Neural progenitor cell (in vitro differentiated cells): ENCODE data around the gene MYBPHL. TPM values are rescaled to one million over a fixed set of nuclear protein-coding genes. Genes with fewer than 3 reads are reported as not detected.

Experiments used
- DNase-seq: peaks from one replicate; pipeline ENCODE4 v3.0.0-alpha.2; 2016; ENCODE audit warnings: low spot score
- H2AFZ ChIP-seq: fragments of 200-600 bp; sonication (generic); replicated peaks from 2 replicates; pipeline ENCODE4 v1.6.1; 2016; ENCODE audit warnings: antibody characterized with exemption
- H3F3A ChIP-seq: fragments of 200-600 bp; sonication (generic); 2 replicates; pipeline ENCODE4 v1.6.1; 2016; ENCODE audit warnings: antibody characterized with exemption, low read depth
- H3K27ac ChIP-seq: fragments of 200-600 bp; sonication (generic); 2 replicates; pipeline ENCODE4 v1.5.1; 2016; ENCODE audit warnings: mild to moderate bottlenecking
- H3K27me3 ChIP-seq: fragments of 200-600 bp; sonication (generic); 2 replicates; pipeline ENCODE4 v1.6.1; 2016; ENCODE audit warnings: mild to moderate bottlenecking, moderate library complexity
- H3K36me3 ChIP-seq: fragments of 200-600 bp; sonication (generic); 2 replicates; pipeline ENCODE4 v1.5.1; 2016
- H3K4me1 ChIP-seq: fragments of 200-600 bp; sonication (generic); 2 replicates; pipeline ENCODE4 v1.6.1; 2016; ENCODE audit warnings: mixed run types
- H3K4me2 ChIP-seq: fragments of 200-600 bp; sonication (generic); 2 replicates; pipeline ENCODE4 v1.6.1; 2016
- H3K4me3 ChIP-seq: fragments of 200-600 bp; sonication (generic); 2 replicates; pipeline ENCODE4 v1.5.1; 2016
- H3K79me2 ChIP-seq: fragments of 200-600 bp; sonication (generic); 2 replicates; pipeline ENCODE4 v1.6.1; 2016; ENCODE audit warnings: low read depth
- H3K9ac ChIP-seq: fragments of 200-600 bp; sonication (generic); 2 replicates; pipeline ENCODE4 v1.6.1; 2016
- H3K9me3 ChIP-seq: fragments of 200-600 bp; sonication (generic); 2 replicates; pipeline ENCODE4 v1.5.1; 2016; ENCODE audit warnings: low read depth
- H4K20me1 ChIP-seq: fragments of 200-600 bp; sonication (generic); 2 replicates; pipeline ENCODE4 v1.6.1; 2016; ENCODE audit warnings: low read depth
- H3K27ac Mint-ChIP-seq: 3 replicates; pipeline ENCODE4 v1.8.0; 2021; ENCODE audit warnings: mixed read lengths
- H3K27me3 Mint-ChIP-seq: 2 replicates; pipeline ENCODE4 v1.8.0; 2022; ENCODE audit warnings: low read depth, mild to moderate bottlenecking, inconsistent platforms, moderate library complexity, mixed read lengths; ENCODE audit not compliant: insufficient read depth
- H3K36me3 Mint-ChIP-seq: 3 replicates; pipeline ENCODE4 v1.8.0; 2021; ENCODE audit warnings: mixed read lengths
- H3K4me1 Mint-ChIP-seq: 3 replicates; pipeline ENCODE4 v1.8.0; 2021; ENCODE audit warnings: mixed read lengths
- H3K4me3 Mint-ChIP-seq: 3 replicates; pipeline ENCODE4 v1.8.0; 2021; ENCODE audit warnings: mild to moderate bottlenecking, moderate library complexity, mixed read lengths
- H3K9me3 Mint-ChIP-seq: 3 replicates; pipeline ENCODE4 v1.8.0; 2020; ENCODE audit warnings: mixed read lengths
- CTCF ChIP-seq: fragments of 200-600 bp; sonication (generic); IDR thresholded peaks from 2 replicates; pipeline ENCODE4 v1.5.1; 2017; ENCODE audit warnings: antibody characterized with exemption, mild to moderate bottlenecking
- EZH2 ChIP-seq: fragments of 200-600 bp; sonication (generic); IDR thresholded peaks from 2 replicates; pipeline ENCODE4 v1.6.1; 2017; ENCODE audit warnings: antibody characterized with exemption, mild to moderate bottlenecking, moderate library complexity
- EZH2phosphoT487 ChIP-seq: fragments of 200-600 bp; sonication (generic); IDR thresholded peaks from 2 replicates; pipeline ENCODE4 v1.6.1; 2017; ENCODE audit warnings: antibody characterized with exemption
- total RNA-seq: library from RNA; depleted of rRNA; stranded (reverse); fragments of >200 nt; gene quantifications from 2 replicates; pipeline ENCODE4 v1.2.3, GENCODE V29; 2015; ENCODE audit warnings: low replicate concordance

Gene MYBPHL
- total RNA-seq, 1 donor from 2014 or later: not detected

- no peak overlapping the region for H3K27ac ChIP-seq
- H3K36me3 Mint-ChIP-seq: peaks cover 26% of the 10 kb centered on the region
- no peaks in the 10 kb centered on the region for H3K9me3 ChIP-seq
- no peaks in the 10 kb centered on the region for H3K79me2 ChIP-seq
- H3K36me3 ChIP-seq: no peaks in the 10 kb centered on the region
- H3F3A ChIP-seq: peaks cover 4% of the 10 kb centered on the region
- peaks cover 3% of the 10 kb centered on the region for H3K4me1 Mint-ChIP-seq
- TF ChIP-seq EZH2 (no peak), CTCF (no peak), EZH2phosphoT487 (no peak)
- H3K9me3 Mint-ChIP-seq: no peaks in the 10 kb centered on the region
- H2AFZ ChIP-seq: no peak overlapping the region
- H3K27me3 ChIP-seq: no peaks in the 10 kb centered on the region
- no peak overlapping the region for H3K4me3 ChIP-seq
- no peak overlapping the region for H3K4me3 Mint-ChIP-seq
- no peaks in the 10 kb centered on the region for H3K4me1 ChIP-seq
- peaks cover 10% of the 10 kb centered on the region for H3K27me3 Mint-ChIP-seq
- no peak overlapping the region for H3K9ac ChIP-seq
- no peak overlapping the region for H3K27ac Mint-ChIP-seq
- DNase-seq: no peak
- H3K4me2 ChIP-seq: no peak overlapping the region
- peaks cover 2% of the 10 kb centered on the region for H4K20me1 ChIP-seq
Measured at GRCh38 chr1:109268431-109269211, 38.2 kb downstream of the MYBPHL start.

- Histone ChIP-seq H4K20me1 (peaks cover 2% of the 10 kb centered on the region), H3K4me3 (no peak overlapping the region), H3K9me3 (no peaks in the 10 kb centered on the region), H3K9ac (no peak overlapping the region), H2AFZ (no peak overlapping the region), H3K4me1 (no peaks in the 10 kb centered on the region), H3K79me2 (no peaks in the 10 kb centered on the region), H3K27ac (no peak overlapping the region), H3K27me3 (no peaks in the 10 kb centered on the region), H3F3A (peaks cover 4% of the 10 kb centered on the region), H3K4me2 (no peak overlapping the region), H3K36me3 (no peaks in the 10 kb centered on the region)
- Mint-ChIP-seq H3K4me1 (peaks cover 5% of the 10 kb centered on the region), H3K4me3 (no peak overlapping the region), H3K27me3 (peaks cover 12% of the 10 kb centered on the region), H3K27ac (no peak overlapping the region), H3K9me3 (no peaks in the 10 kb centered on the region), H3K36me3 (peaks cover 28% of the 10 kb centered on the region)
- TF ChIP-seq EZH2phosphoT487 (no peak), EZH2 (no peak), CTCF (no peak)
- DNase-seq: no peak
Measured at GRCh38 chr1:109267743-109268300, 39.0 kb downstream of the MYBPHL start.

- no peak overlapping the region for H3K27ac Mint-ChIP-seq
- no peaks in the 10 kb centered on the region for H3K9me3 Mint-ChIP-seq
Measured at GRCh38 chr1:109266965-109267364, 39.8 kb downstream of the MYBPHL start.

More at GRCh38 chr1:109266965-109267364, 39.8 kb downstream of the MYBPHL start:
- no peak for TF ChIP-seq EZH2
- TF ChIP-seq EZH2phosphoT487: no peak
- no peak for TF ChIP-seq CTCF
- H3K79me2 ChIP-seq: no peaks in the 10 kb centered on the region
- peaks cover 4% of the 10 kb centered on the region for H3F3A ChIP-seq
- no peaks in the 10 kb centered on the region for H3K36me3 ChIP-seq
- H3K4me2 ChIP-seq: no peak overlapping the region
- no peak overlapping the region for H2AFZ ChIP-seq
- H3K4me3 ChIP-seq: no peak overlapping the region
- DNase-seq: no peak
- no peak overlapping the region for H3K27ac ChIP-seq
- peaks cover 5% of the 10 kb centered on the region for H3K4me1 Mint-ChIP-seq
- H3K4me3 Mint-ChIP-seq: peak overlapping the region; percentile 59
- H3K36me3 Mint-ChIP-seq: peaks cover 28% of the 10 kb centered on the region
- no peak overlapping the region for H3K9ac ChIP-seq
- peaks cover 12% of the 10 kb centered on the region for H3K27me3 Mint-ChIP-seq
- no peaks in the 10 kb centered on the region for H3K27me3 ChIP-seq
- H3K9me3 ChIP-seq: no peaks in the 10 kb centered on the region
- H3K4me1 ChIP-seq: no peaks in the 10 kb centered on the region
- H4K20me1 ChIP-seq: peaks cover 2% of the 10 kb centered on the region
